ENCODE data around the gene CEP68.

Gene CEP68

DNA sequence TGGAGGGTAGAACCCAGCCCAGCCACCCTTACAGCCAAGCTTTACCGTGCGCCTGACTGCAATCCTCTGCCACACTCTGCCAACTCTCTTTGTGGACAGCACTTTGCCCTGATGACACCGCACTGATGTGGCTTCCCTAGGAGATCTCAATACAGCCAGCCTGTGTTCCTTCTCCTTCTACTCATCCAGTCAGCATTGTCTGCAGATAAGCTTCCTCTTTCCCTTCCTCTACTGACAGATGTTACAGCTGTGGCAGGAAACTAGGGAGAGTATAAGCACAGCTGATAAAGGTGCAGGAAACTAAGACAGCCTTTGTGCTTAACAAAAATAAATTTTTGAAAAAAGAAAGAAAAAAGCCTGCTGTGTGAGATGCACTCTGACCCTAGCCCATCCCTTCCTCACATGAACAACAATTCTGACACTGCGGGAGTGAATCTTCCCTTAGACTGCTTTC lies 25.0 kb downstream of the CEP68 start:
- peak; percentile 79 to 89 (median 84) for DNase-seq

DNA sequence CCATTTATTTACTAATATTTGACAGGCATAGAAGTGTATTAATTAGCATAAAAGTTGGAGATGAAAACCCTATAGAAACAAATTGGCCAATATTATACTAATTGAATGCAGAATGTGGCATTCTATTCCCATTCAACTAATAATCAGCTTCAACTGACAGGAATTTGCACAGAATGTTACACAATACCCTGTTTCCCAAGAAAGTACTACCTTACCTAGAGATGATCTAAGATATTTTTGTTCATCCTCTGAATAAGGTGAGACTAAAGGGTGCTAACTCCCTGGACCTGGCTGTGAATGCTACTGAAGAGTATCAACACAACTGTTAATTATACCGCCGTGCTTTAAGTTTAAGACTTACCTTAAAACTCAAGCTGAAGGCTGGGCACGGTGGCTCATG lies 28.9 kb downstream of the CEP68 start:
- no peak for DNase-seq

DNA sequence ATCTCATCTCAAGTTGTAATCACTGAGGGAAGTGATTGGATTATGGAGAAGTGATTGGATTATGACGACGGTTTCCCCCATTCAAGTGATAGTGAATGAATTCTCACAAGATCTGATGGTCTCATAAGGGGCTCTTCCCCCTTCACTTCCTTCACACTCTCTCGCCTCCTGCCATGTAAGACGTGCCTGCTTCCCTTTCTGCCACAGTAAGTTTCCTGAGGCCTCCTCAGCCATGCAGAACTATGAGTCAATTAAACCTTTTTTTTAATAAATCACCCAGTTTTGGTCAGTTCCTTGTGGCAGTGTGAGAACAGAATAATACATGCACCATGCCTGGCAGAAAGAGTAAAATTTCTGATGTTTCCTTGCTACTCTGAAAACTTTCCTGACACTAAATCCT lies 36.6 kb downstream of the CEP68 start:
- peak in 3 of 4 experiments; percentile 40 to 50 (median 47) for DNase-seq

DNA sequence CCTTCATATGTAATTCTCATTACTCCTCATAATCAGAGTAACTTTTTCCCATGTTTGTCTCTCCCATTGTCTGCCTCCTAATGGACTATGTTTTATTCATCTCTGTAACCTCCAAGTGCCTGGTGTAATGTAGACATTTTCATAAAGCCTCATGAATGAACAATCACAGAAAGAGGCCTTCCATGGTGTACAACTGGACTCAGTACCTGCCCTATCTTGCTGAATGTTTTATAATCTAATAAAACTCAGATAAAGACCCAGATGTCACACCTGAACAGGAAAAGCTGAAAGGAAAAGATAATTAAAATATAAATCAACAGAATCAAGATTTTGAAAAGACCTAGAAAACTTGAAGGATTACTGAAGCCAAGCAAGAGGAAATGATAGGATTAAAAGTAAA lies 37.0 kb downstream of the CEP68 start:
- no peak for DNase-seq

DNA sequence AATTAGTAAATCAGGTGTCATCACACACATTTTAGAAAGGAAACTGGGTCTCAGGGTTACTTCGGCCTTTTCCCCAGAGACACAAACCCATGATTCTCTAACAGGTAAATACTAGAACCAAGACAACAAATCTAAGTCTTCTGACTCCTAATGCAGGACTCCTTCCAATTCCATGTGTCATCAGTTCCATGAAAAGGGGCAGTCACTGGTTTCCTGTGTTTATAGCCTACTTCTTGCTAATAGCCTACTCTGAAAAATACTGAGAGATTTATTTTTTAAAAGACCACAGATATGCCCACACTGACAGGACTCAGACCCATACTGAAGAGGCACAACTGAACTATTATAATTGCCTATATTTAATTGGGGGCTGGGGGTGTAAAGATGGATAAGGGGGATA lies 40.7 kb downstream of the CEP68 start:
- DNase-seq = no peak

DNA sequence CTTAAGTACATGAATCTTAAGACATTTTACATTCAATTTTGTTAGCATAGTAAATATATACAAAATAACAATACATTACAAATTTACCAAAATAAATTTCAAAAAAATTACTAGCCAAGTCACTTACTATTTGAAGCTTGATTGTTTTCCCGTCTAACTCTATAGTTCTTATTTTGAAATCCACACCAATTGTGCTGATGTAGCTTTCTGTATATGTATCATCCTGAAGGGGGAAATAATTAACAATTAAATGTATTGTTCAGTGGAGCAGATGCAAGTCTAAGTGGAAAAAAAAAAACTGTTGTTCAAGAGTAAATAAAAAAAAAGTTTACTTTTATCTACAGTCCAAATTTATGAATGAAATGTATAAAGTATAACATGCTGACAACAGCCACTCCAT lies 41.6 kb downstream of the CEP68 start:
- DNase-seq = no peak

DNA sequence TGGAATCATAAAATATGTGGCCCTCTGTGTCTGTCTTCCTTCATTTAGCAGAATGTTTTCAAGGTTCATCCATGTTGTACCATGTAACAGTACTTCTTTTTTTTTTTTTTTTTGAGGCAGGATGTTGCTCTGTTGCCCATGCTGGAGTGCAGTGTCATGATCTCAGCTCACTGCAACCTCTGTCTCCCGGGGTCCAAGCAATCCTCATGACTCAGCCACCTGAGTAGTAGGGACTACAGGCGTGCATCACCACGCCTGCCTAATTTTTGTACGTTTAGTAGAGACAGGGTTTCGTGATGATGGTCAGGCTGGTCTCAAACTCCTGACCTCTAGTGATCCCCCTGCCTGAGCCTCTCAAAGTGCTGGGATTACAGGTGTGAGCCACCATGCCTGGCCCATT lies 42.5 kb downstream of the CEP68 start:
- DNase-seq = no peak

DNA sequence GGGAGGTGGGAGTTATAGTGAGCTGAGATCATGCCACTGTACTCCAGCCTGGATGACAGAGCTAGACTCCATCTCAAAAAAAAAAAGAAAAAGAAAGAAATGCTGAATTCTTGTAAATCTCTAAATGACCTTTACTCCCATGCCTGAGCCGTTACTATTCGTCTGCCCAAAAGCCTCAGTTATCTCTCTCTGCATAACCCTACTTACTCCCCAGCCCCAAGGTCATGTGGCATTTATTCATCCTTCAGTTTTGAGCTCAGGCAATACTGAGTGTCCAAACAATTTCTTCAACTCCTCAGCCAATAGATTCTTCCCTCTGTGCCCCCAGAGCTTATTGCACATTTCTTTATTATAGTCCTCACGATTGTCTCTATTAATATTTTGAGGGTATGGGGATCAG lies 44.9 kb downstream of the CEP68 start:
- DNase-seq = no peak

DNA sequence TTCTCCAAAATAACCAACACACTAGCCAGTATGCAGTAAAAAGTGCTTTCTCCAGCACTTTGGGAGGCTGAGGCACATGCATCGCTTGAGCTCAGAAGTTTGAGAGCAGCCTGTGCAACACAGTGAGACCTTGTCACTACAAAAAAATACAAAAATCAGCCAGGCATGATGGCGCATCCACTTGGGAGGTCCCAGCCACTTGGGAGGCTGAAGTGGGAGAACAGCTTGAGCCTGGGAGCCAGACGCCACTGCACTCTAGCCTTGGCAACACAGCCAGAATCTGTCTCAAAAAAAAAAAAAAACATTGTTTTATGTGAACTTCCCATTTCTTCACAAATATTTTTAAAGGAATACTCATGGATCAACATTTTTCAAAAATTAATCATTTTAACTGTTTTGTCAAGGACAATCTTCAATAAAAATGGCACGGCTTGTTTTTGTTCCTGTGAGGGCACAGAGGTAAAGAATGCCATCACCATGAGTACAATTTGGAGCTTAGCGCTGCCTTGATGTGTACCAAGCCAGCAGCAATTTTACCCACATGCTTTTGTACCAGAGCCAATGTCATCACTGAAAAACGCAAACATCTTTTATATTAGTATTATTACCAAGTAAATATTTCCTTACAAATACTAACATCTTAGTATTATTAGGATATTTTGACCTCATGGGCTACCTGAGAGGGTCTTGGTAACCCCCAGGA lies 46.9 kb downstream of the CEP68 start:
- no peak for DNase-seq

DNA sequence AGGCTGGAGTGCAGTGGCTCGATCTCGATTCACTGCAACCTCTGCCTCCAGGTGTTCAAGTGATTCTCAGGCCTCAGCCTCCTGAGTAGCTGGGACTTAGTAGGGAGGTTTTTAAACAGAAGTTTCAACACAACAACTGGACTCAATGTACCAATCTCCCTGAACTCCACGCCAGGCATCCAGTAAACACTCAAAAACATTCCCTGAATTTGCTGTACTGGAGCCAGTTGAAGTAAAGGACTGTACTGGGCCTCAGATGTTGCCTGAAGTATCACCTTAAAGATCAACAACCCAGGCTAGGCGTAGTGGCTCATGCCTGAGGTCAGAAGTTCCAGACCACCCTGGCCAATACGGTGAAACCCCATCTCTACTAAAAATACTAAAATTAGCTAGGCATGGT lies 51.3 kb downstream of the CEP68 start:
- DNase-seq = no peak

DNA sequence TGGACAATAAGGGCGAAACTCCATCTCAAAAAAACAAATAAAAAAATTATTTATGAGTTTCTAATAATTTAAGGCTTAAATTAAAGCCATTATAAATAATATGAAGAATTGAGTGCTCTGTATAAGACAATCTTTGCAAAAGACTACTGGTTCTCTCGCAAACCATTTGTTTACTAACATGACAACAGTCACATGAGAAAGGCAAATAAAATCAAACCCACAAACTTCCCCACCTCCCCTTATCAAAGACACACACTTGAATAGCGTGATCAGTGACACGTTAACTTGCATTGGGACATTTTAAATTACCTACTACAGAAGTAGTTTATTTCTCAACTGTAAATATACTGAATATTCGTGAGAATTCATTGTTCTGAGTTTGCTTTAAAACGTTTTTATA lies 52.6 kb downstream of the CEP68 start:
- no peak for DNase-seq

DNA sequence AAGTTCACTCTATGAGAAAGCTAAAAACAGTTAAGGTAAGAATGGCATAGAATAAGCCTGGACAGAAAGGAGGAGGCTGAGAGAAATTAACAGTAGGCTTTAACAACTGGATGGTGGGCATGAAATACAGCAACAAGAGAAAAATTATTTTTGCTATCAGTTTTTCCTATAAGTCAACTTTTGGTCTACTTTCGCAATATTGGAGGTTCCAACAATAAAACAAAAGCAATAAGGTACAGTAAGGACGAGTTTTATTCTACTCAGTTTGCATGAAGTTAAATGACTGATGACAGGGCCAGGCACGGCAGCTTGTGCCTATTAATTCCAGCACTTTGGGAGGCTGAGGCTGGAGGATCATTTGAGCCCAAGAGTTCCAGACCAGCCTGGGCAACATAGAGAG lies 56.4 kb downstream of the CEP68 start:
- DNase-seq = no peak

DNA sequence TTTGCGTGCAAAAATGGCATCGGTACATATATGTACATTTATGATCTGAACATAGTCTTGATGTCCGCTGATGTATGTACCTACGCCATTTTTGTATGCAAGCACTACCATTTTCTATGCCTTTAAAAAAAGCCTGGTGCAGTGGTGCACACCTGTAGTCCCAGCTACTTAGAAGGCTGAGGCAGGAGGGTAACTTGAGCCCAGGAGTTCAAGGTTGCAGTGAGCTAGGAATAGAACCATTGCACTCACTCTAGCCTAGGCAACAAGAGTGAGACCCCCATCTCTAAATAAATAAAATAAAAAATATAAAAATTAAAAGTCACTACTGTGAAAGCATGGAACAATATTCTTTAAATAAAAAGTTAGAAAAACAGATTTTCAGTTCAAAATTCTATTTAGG lies 57.0 kb downstream of the CEP68 start:
- DNase-seq = no peak

DNA sequence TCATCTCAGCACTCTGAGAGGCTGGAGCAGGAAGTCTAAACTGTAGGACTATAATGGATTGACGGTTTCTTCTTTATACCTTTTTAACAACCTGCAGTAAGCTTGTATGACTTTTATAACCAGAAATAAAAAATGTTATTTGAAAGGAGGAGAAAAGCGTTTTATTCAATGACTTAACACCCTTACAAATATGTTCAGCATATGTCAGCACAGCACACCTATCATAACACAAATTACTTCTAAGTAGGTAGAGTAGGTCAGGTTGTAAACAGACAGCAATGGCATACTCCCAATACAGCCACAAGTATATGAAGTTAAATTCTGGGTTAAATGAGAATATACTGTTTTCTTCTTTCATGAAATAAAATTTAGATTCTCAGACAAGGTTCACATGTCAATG lies 57.6 kb downstream of the CEP68 start:
- no peak for DNase-seq

DNA sequence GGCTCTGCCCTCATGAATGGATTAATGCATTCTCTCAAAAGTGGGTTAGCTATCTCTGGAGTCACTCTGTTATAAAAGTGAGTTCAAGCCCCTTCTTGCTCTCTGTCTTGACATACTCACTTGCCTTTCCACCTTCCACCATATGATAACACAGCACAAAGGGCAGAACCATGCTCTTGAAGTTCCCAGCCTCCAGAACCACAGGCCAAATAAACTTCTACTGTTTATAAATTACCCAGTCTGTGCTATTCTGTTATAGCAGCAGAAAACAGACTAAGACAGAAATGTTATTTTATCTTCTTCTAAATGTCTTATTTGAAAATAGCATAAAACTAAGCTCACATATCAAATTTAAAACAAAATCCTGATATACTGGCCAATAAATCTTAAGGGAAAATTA lies 58.7 kb downstream of the CEP68 start:
- DNase-seq = no peak

DNA sequence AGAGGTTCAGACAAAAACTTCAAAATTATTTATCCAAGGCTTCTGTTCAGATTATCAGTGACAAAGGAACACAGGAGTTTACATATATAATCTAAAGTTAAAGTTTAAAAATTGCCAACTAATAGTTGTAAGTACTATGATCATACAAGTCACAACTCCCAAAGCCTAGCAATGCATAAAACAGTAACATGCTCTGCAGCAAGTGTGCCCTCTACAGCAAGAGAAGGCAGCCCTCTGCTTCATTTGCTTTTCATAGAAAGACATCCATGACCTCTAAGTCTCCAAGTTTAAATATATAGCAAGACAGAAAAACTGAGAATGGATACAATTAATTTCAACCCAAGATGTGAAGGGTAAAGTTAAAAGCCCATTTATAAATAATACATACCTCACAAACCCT lies 60.4 kb downstream of the CEP68 start:
- DNase-seq = no peak

DNA sequence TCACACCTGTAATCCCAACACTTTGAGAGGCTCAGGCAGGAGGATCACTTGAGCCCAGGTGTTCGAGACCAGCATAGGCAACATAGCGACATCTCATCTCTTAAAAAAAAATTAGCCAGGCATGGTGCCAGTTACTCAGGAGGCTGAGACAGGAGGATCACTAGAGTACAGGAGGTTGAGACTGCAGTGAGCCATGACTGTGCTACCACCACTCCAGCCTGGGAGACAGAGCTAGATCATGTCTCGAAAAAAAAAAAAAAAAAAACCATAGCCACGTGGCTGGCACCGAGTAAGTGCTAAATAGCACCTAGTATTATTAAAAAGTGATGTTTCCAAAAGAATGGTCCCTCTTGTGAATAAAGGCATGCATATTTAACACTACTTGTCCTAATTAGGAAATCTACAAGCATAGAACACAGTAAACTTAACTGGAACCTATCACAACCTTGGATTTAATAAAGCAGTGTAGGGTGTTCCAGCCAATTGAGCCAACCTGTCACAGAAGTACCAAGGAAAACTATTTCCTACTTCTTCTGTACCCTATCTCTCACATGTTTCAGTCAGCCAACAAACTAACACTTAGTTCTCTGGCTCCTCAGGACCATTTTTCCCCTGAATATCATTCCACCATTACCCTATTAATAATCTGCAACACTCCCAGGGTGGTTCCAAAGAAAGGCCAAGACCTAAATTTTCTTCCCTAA lies 64.9 kb downstream of the CEP68 start:
- no peak for DNase-seq

DNA sequence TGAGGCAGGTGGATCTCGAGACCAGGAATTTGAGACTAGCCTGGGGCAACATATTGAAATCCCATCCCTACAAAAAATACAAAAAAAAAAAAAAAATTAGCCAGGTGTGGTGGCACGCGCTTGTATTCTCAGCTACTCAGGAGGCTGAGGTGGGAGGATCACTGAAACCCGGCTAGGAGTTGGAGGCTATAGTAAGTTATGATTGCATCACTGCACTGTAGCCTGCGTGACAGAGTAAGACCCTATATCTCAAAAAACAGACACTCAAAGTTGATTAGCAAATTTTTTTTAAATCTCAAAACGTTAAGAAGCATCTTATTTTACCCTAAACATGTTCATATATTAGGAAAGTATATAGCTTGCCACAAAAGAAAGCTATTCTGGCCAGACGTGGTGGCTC lies 66.1 kb downstream of the CEP68 start:
- DNase-seq = no peak

DNA sequence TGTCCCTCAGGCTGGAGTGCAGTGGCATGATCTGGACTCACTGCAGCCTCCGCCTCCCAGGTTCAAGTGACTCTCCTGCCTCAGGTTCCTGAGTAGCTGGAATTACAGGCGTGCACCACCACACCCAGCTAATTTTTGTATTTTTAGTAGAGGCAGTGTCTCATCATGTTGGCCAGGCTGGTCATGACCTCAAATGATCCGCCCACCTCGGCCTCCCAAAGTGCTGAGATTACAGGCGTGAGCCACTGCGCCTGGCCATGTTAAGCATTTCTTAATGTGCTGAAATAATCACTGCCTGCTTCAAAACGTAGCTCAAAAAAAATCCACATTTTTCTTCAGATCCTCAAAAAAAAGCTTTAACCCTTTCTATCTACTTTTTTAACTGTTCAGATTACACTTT lies 69.2 kb downstream of the CEP68 start:
- peak; percentile 67 to 81 (median 74) for DNase-seq

DNA sequence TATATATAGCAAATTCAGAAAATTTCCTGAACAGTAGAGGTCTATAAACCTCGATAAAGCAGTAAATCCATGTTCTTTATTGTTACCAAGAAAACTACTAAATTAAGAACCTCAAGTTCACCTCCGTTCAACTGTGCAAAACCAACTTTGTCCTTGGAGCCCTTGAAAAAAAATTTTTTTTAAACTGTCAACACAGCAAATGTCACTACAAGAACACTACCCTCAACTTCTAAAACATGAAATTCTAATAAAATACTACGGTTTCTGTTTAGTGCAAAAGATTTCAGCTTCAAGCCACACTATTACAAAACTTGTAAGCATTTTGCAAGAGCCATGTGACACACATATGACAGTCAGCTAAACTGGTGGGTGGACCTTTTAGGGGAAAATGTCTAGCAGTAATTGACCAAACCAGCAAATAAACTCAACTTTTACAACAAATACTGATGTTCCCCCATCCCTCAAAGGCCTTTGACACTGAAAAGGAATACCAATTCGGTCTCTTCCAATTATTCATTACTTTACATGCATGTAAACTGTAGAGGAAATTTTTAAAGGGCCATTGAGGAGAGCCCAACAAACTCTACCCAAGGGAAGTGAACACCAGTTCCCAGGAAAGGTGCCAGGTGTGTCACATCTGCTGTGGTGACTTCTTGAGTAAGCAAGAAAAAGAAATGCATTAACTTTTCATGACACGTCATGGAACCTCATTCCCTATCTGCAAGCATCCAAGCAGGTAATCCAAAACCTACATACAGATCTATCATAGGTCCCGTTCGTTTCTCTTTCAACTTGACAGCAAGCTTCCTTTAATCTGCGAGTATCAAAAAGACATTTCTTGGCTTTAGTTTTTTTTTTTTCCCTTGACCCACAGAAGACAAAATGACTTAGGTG lies 72.3 kb downstream of the CEP68 start:
- DNase-seq = peak; percentile 72 to 94 (median 90)

DNA sequence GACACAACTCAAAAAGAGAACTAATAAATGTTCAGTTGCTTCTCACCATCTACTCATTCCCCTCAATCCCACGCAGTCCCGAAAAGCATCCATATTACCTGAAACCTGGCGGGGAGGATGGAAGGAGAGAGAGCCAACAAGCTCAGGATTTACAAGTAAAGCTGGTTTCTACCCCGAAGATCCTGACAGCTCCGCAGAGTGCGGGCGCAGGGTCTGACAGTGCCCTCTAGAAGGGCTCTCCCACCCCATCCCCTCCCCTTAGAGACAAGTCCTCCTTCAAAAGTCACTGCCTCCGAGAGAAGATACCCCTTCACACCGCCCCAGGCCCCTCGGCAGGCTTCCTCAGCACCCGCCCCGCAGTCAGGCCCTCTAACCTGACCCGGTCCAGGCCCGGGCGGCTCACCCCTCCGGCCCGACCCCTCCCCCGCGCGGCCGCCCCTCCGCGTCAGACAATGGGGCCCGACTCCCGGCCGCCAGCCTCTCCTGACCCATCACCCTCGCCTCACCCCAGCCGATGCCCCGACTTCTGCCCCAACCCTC lies 73.1 kb downstream of the CEP68 start:
- peak; percentile 48 to 74 (median 56) for DNase-seq

DNA sequence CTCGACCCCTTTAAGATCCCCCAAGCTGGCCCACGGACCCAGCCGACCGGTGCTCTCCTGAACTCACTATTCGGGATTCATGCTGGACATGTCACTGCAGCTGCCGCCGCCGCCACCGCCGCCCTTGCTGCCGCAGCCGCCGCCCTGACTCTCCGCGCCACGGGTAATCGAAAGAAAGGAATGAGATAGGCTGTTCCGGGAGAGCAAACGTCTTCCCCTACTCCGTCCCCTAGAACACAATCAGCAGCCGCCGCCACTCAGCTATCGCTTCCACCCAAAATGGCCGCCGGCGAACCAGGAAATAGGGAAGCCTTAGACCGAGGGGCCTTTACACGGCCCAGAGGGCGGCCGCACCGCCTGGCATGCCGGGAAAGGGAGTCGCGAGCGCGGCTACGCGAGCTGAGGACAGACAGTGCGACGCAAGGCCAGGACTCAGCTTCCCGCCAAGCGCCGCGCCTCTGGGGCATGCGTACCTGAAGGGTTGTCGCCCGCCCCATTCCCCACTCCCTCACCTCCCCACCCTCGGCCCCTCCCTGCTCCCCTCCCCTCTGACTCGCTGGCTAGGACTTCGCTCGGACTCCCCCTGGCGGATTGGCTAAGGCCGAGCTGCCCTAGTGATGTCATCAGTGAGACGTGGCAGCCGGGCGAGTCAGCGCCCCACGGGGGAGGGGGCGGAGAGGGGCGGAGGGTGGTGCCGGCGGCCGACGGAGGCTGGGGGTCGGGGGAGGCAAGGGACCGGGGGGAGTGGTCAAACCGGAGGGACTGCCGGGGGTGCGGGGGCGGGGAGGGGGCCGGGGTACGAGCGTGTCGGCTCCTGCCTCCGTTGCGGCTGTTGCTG lies 73.8 kb downstream of the CEP68 start, which contains the start of gene RAB1A:
TSS of gene RAB1A (minus strand) at position 281 of the 838 bp plus-strand sequence. CDS start at position 90, 191 bp downstream.
- DNase-seq = peak; percentile 99 to 100 (median 100)

Data from suppressor macrophage (primary cell).